K562 (cell line): ENCODE measurements around the gene IER3IP1. TPM values are rescaled to one million over a fixed set of nuclear protein-coding genes. Genes with fewer than 3 reads are reported as not detected.
A peak's percentile ranks its signal among the peaks of the same experiment; 100 is the strongest.

ENCODE experiments used
- BDP1 ChIP-seq: IDR thresholded peaks from 3 replicates; pipeline ENCODE4 v1.6.1; 2011; ENCODE audit not compliant: insufficient read length, insufficient read depth
- BHLHE40 ChIP-seq: IDR thresholded peaks from 2 replicates; pipeline ENCODE4 v1.6.1; 2011; ENCODE audit warnings: low read length, improper control_type of control experiment
- BRD4 ChIP-seq: fragments of 200-600 bp; sonication (generic); IDR thresholded peaks from 2 replicates; pipeline ENCODE4 v1.6.1; 2017; ENCODE audit warnings: inconsistent platforms
- CHAMP1 ChIP-seq: fragments of 450-650 bp; IDR thresholded peaks from 2 replicates; pipeline ENCODE4 v1.6.1; 2016; ENCODE audit warnings: mild to moderate bottlenecking
- CHD7 ChIP-seq: fragments of 200-600 bp; sonication (generic); IDR thresholded peaks from one replicate; pipeline ENCODE4 v1.6.1; 2012; ENCODE audit warnings: mild to moderate bottlenecking, low read depth, low read length, inconsistent platforms
- GTF2A2 ChIP-seq: IDR thresholded peaks from 2 replicates; pipeline ENCODE4 v1.6.1; 2016; ENCODE audit warnings: mild to moderate bottlenecking, missing genetic modification characterization, missing compliant biosample characterization
- HOMEZ ChIP-seq: fragments of 250-450 bp; sonication (Bioruptor Pico); IDR thresholded peaks from 2 replicates; pipeline ENCODE4 v1.4.0; 2020; ENCODE audit warnings: mild to moderate bottlenecking, moderate library complexity
- L3MBTL2 ChIP-seq: fragments of 450-650 bp; IDR thresholded peaks from 2 replicates; pipeline ENCODE4 v1.6.1; 2016; ENCODE audit warnings: mild to moderate bottlenecking, moderate library complexity
- MAFK ChIP-seq: IDR thresholded peaks from 2 replicates; pipeline ENCODE4 v1.6.1; 2011; ENCODE audit warnings: low read length, improper control_type of control experiment
- SMAD4 ChIP-seq: fragments of 250-450 bp; sonication (Bioruptor Pico); conservative IDR thresholded peaks from 2 replicates; pipeline ENCODE4 v1.8.0; 2021; ENCODE audit warnings: inconsistent platforms, mild to moderate bottlenecking, moderate library complexity
- ZC3H8 ChIP-seq: fragments of 450-650 bp; IDR thresholded peaks from 2 replicates; pipeline ENCODE4 v1.6.1; 2017
- ZFP36 ChIP-seq: fragments of 150-350 bp; IDR thresholded peaks from 2 replicates; pipeline ENCODE4 v1.6.1; 2018; ENCODE audit warnings: low read length, low read depth; ENCODE audit not compliant: partially characterized antibody
- ZNF583 ChIP-seq: fragments of 250-450 bp; sonication (Bioruptor Pico); IDR thresholded peaks from 2 replicates; pipeline ENCODE4 v1.4.0; 2020
- polyA plus RNA-seq, 8 experiments: library from polyadenylated mRNA; depleted of rRNA in 4 of 8; stranded (reverse) in 5 of 8; unstranded in 3 of 8; fragments of >200 nt; fragmentation: Nextera tagmentation in 2 of 8; fragmentation: Illumina TruSeq in 1 of 8; extraction: Ambion mirVana in 2 of 8; extraction: Trizol in 1 of 8; gene quantifications; 2 replicates each; pipeline versions ENCODE4 v1.2.1 to v1.2.3, GENCODE V29; 2011 to 2014; ENCODE audit warnings: inconsistent platforms in 1 of 8, missing spikeins in 1 of 8
- total RNA-seq, 7 experiments: library from RNA; depleted of rRNA in 6 of 7; stranded (reverse); fragments of >200 nt in 6 of 7; fragmentation: Illumina TruSeq in 2 of 7; extraction: Trizol in 2 of 7; gene quantifications; 2 replicates each; pipeline versions ENCODE4 v1.2.1 to v1.2.3, GENCODE V29; 2011 to 2021; ENCODE audit warnings: low replicate concordance in 1 of 7

IER3IP1 gene
- total and polyA plus RNA-seq, 9 of the 15 experiments (the other 6 are each of a cell fraction or from before 2014, with no cell fraction given) = 9.0 to 38.2 (median 19.9) TPM

- TF ChIP-seq CHD7 (no peak), SMAD4 (CRISPR knock-in tag) (peak; percentile 47; the same call in 1 of the 2 replicates), HOMEZ (CRISPR knock-in tag) (no peak), GTF2A2 (tag) (no peak), BHLHE40 (peak; percentile 91), CHAMP1 (peak; percentile 52; the same call in 1 of the 2 replicates), ZC3H8 (no peak), MAFK (peak; percentile 94), BRD4 (no peak), ZNF583 (CRISPR knock-in tag) (no peak), ZFP36 (peak; percentile 64), BDP1 (no peak), L3MBTL2 (peak; percentile 62; the same call in 1 of the 2 replicates)
Measured at GRCh38 chr18:47184419-47185050, 8.4 kb upstream of the IER3IP1 start (continued).
